HEK293 (cell line): ENCODE results near the gene CD81.

ENCODE experiments used
- CTCF ChIA-PET: fragments of 350-600 bp; formaldehyde crosslinking; extraction: SDS; loops from one replicate; lab custom pipeline; 2021; ENCODE audit warnings: antibody characterized with exemption; lab: Yijun Ruan, JAX
- POLR2A ChIA-PET: fragments of 300-600 bp; formaldehyde crosslinking; extraction: SDS; loops from one replicate; lab custom pipeline; 2020; ENCODE audit warnings: antibody characterized with exemption, inconsistent platforms; lab: Yijun Ruan, JAX
- H3K27ac ChIP-seq: fragments of 200-500 bp; sonication (Bioruptor generic); 2 replicates; pipeline ENCODE4 v1.5.1; 2014; ENCODE audit warnings: low read depth, low read length, control low read depth, inconsistent platforms; ENCODE audit errors: extremely low read depth
- H3K36me3 ChIP-seq, 2 experiments: fragments of 200-500 bp in 1 of 2; sonication (Bioruptor generic) in 1 of 2; 1 replicate in 1 of 2; 2 replicates in 1 of 2; pipeline ENCODE4 v1.5.1; 2014 to 2017; ENCODE audit warnings: inconsistent platforms in 2 of 2, low read length in 2 of 2; ENCODE audit not compliant: control insufficient read depth in 2 of 2, insufficient read depth in 1 of 2
- H3K4me1 ChIP-seq: fragments of 200-500 bp; sonication (Bioruptor generic); 2 replicates; pipeline ENCODE4 v1.5.1; 2014; ENCODE audit warnings: mild to moderate bottlenecking, low read length, inconsistent platforms; ENCODE audit not compliant: control insufficient read depth, insufficient read depth
- H3K4me3 ChIP-seq: 2 replicates; pipeline ENCODE4 v1.5.1; 2011; ENCODE audit warnings: low read depth, mild to moderate bottlenecking, control low read depth, low read length, moderate library complexity
- H3K9me3 ChIP-seq: fragments of 200-500 bp; sonication (Bioruptor generic); 2 replicates; pipeline ENCODE4 v1.5.1; 2014; ENCODE audit warnings: low read depth, low read length, inconsistent platforms; ENCODE audit not compliant: control insufficient read depth, insufficient read depth
- GFI1B ChIP-seq: fragments of 450-650 bp; formaldehyde crosslinking; IDR thresholded peaks from 2 replicates; pipeline ENCODE4 v1.5.1; 2016; ENCODE audit warnings: missing biosample characterization, missing genetic modification characterization
- GLIS2 ChIP-seq: fragments of 450-650 bp; formaldehyde crosslinking; IDR thresholded peaks from 2 replicates; pipeline ENCODE4 v1.5.1; 2016; ENCODE audit warnings: missing biosample characterization, missing genetic modification characterization
- HIC1 ChIP-seq: fragments of 450-650 bp; formaldehyde crosslinking; IDR thresholded peaks from 2 replicates; pipeline ENCODE4 v1.5.1; 2016; ENCODE audit warnings: missing biosample characterization, missing genetic modification characterization
- IKZF3 ChIP-seq: fragments of 450-650 bp; IDR thresholded peaks from 2 replicates; pipeline ENCODE4 v1.5.0; 2018; ENCODE audit warnings: missing biosample characterization, mild to moderate bottlenecking, missing genetic modification characterization, moderate library complexity
- KLF1 ChIP-seq: fragments of 450-650 bp; formaldehyde crosslinking; IDR thresholded peaks from 2 replicates; pipeline ENCODE4 v1.5.1; 2016; ENCODE audit warnings: missing biosample characterization, missing genetic modification characterization
- REST ChIP-seq: fragments of 450-650 bp; formaldehyde crosslinking; IDR thresholded peaks from 2 replicates; pipeline ENCODE4 v1.5.1; 2016; ENCODE audit warnings: missing biosample characterization, missing genetic modification characterization
- SP7 ChIP-seq: fragments of 450-650 bp; formaldehyde crosslinking; IDR thresholded peaks from 2 replicates; pipeline ENCODE4 v1.5.1; 2016; ENCODE audit warnings: missing biosample characterization, missing genetic modification characterization
- ZBTB1 ChIP-seq: fragments of 450-650 bp; formaldehyde crosslinking; IDR thresholded peaks from 2 replicates; pipeline ENCODE4 v1.5.1; 2016; ENCODE audit warnings: missing biosample characterization, missing genetic modification characterization
- ZBTB21 ChIP-seq: fragments of 450-650 bp; formaldehyde crosslinking; IDR thresholded peaks from 2 replicates; pipeline ENCODE4 v1.5.1; 2017; ENCODE audit warnings: missing biosample characterization, missing genetic modification characterization
- ZBTB6 ChIP-seq: fragments of 450-650 bp; formaldehyde crosslinking; IDR thresholded peaks from 2 replicates; pipeline ENCODE4 v1.5.1; 2017; ENCODE audit warnings: missing biosample characterization, missing genetic modification characterization
- ZNF19 ChIP-seq: fragments of 450-650 bp; formaldehyde crosslinking; IDR thresholded peaks from 2 replicates; pipeline ENCODE4; 2016; ENCODE audit warnings: missing biosample characterization, missing genetic modification characterization, low read depth
- ZNF214 ChIP-seq: fragments of 450-650 bp; formaldehyde crosslinking; IDR thresholded peaks from 2 replicates; pipeline ENCODE4 v1.5.1; 2017; ENCODE audit warnings: missing biosample characterization, mild to moderate bottlenecking, missing genetic modification characterization, borderline replicate concordance
- ZNF280D ChIP-seq: fragments of 450-650 bp; formaldehyde crosslinking; IDR thresholded peaks from 2 replicates; pipeline ENCODE4 v1.5.1; 2016; ENCODE audit warnings: missing biosample characterization, missing genetic modification characterization
- ZNF292 ChIP-seq: fragments of 450-650 bp; formaldehyde crosslinking; IDR thresholded peaks from 2 replicates; pipeline ENCODE4 v1.5.1; 2016; ENCODE audit warnings: low read depth, missing biosample characterization, missing genetic modification characterization, borderline replicate concordance
- ZNF324 ChIP-seq: fragments of 450-650 bp; formaldehyde crosslinking; IDR thresholded peaks from 2 replicates; pipeline ENCODE4 v1.5.1; 2016; ENCODE audit warnings: missing biosample characterization, missing genetic modification characterization
- ZNF473 ChIP-seq: fragments of 450-650 bp; formaldehyde crosslinking; IDR thresholded peaks from 2 replicates; pipeline ENCODE4 v1.5.1; 2017; ENCODE audit warnings: missing biosample characterization, missing genetic modification characterization
- ZNF510 ChIP-seq: fragments of 450-650 bp; formaldehyde crosslinking; IDR thresholded peaks from 2 replicates; pipeline ENCODE4 v1.5.1; 2018; ENCODE audit warnings: mild to moderate bottlenecking, missing genetic modification characterization, missing biosample characterization; ENCODE audit not compliant: insufficient replicate concordance
- ZNF558 ChIP-seq: fragments of 450-650 bp; formaldehyde crosslinking; IDR thresholded peaks from 2 replicates; pipeline ENCODE4 v1.5.1; 2016; ENCODE audit warnings: missing biosample characterization, missing genetic modification characterization
- ZNF585B ChIP-seq: fragments of 450-650 bp; formaldehyde crosslinking; IDR thresholded peaks from 2 replicates; pipeline ENCODE4 v1.5.1; 2016; ENCODE audit warnings: missing biosample characterization, missing genetic modification characterization
- ZNF677 ChIP-seq: fragments of 450-650 bp; IDR thresholded peaks from 2 replicates; pipeline ENCODE4 v1.5.0; 2018; ENCODE audit warnings: missing biosample characterization, mild to moderate bottlenecking, missing genetic modification characterization, moderate library complexity
- ZSCAN4 ChIP-seq: fragments of 450-650 bp; formaldehyde crosslinking; IDR thresholded peaks from 2 replicates; pipeline ENCODE4 v1.5.1; 2017; ENCODE audit warnings: missing biosample characterization, missing genetic modification characterization

Gene CD81

GRCh38 chr11:2358754-2359442 is 18.2 kb upstream of the CD81 start:
- Histone ChIP-seq H3K27ac (no peak overlapping the region), H3K4me1 (no peaks in the 10 kb centered on the region), H3K36me3 (no peaks in the 10 kb centered on the region), H3K9me3 (no peaks in the 10 kb centered on the region)
- POLR2A ChIA-PET, result interaction anchor here (1.1 to 1.2 kb wide), 2 partner anchors 18 kb away, joined by 3 read pairs; partner anchors contain the start of gene CD81
- no peak for TF ChIP-seq ZNF585B (tag by site-specific recombination)
- TF ChIP-seq ZBTB21 (tag by site-specific recombination), result no peak
- TF ChIP-seq ZNF677 (tag by site-specific recombination), result no peak
- no peak for TF ChIP-seq SP7 (tag by site-specific recombination)
- TF ChIP-seq ZNF19 (tag by site-specific recombination), result no peak
- TF ChIP-seq ZNF473, result no peak
- no peak for TF ChIP-seq ZBTB1 (tag by site-specific recombination)
- TF ChIP-seq ZBTB6, result no peak
- TF ChIP-seq ZNF558, result no peak
- no peak for TF ChIP-seq ZNF324 (tag by site-specific recombination)
- no peak for TF ChIP-seq ZNF214 (tag by site-specific recombination)
- TF ChIP-seq ZSCAN4 (tag by site-specific recombination), result no peak
- TF ChIP-seq IKZF3 (tag by site-specific recombination), result no peak
- TF ChIP-seq, all 188 proteins: peak for 0
- CTCF ChIA-PET, result interaction anchor here (0.6 kb wide), 1 partner anchor 61 kb away, joined by 3 read pairs; no protein-coding TSS in a partner anchor
- H3K4me3 ChIP-seq, result no peak overlapping the region

GRCh38 chr11:2359557-2359956 is 17.6 kb upstream of the CD81 start:
- Histone ChIP-seq H3K36me3 (no peaks in the 10 kb centered on the region), H3K27ac (no peak overlapping the region), H3K4me3 (no peak overlapping the region), H3K4me1 (no peaks in the 10 kb centered on the region), H3K9me3 (no peaks in the 10 kb centered on the region)
- ChIA-PET POLR2A (interaction anchor here (1.1 kb wide), 1 partner anchor 18 kb away, joined by 3 read pairs; the partner anchor contains the start of gene CD81), CTCF (interaction anchor here (0.6 kb wide), 1 partner anchor 60 kb away, joined by 3 read pairs; no protein-coding TSS in a partner anchor)
- TF ChIP-seq ZNF510 (tag by site-specific recombination) (no peak), HIC1 (tag by site-specific recombination) (no peak), GLIS2 (tag by site-specific recombination) (no peak), ZNF324 (tag by site-specific recombination) (no peak), GFI1B (tag by site-specific recombination) (no peak), KLF1 (no peak), ZNF280D (tag by site-specific recombination) (no peak), REST (tag by site-specific recombination) (0 out of 2 replicates have a peak, but pooled peaks have one; percentile 28), ZNF292 (no peak)
